Measurements from ENCODE around the gene ISM2. TPM values are rescaled to one million over a fixed set of nuclear protein-coding genes. Genes with fewer than 3 reads are reported as not detected.
"Not testable (repeated sequence)": the region's sequence is repeated elsewhere in the genome, so short reads cannot be mapped to it uniquely, and the experiment has no call there.

Gene ISM2
- total RNA-seq, 2 donors from 2014 or later: 0.48 to 0.94 TPM

- no peaks in the 10 kb centered on the region for H3K36me3 ChIP-seq
- DNase-seq (ENCODE audit: low spot score): no peak
- H3K9me3 ChIP-seq: no peaks in the 10 kb centered on the region
- peak overlapping the region; percentile 5 to 9 for H3K27ac ChIP-seq
- no peak overlapping the region for H3K4me3 ChIP-seq
- H3K27me3 ChIP-seq: no peaks in the 10 kb centered on the region
- peaks cover 0 to 17% of the 10 kb centered on the region in 2 donors for H3K4me1 ChIP-seq
- TF ChIP-seq CTCF (IDR thresholded peaks at IDR 0.05): no peak
Measured at GRCh38 chr14:77542421-77543239, 44.0 kb upstream of the ISM2 start.

GRCh38 chr14:77541905-77542304 lies 43.3 kb upstream of the ISM2 start:
- Histone ChIP-seq H3K27ac (peak overlapping the region in 1 of 2 donors; percentile 5), H3K36me3 (no peaks in the 10 kb centered on the region), H3K4me1 (peaks cover 0 to 17% of the 10 kb centered on the region in 2 donors), H3K9me3 (no peaks in the 10 kb centered on the region), H3K27me3 (no peaks in the 10 kb centered on the region), H3K4me3 (no peak overlapping the region)
- no peak for DNase-seq (ENCODE audit: low spot score)
- TF ChIP-seq CTCF (IDR thresholded peaks at IDR 0.05): no peak

- not testable (repeated sequence) for H3K4me1 ChIP-seq; H3K27ac ChIP-seq; H3K4me3 ChIP-seq; H3K9me3 ChIP-seq; DNase-seq (ENCODE audit: low spot score); H3K36me3 ChIP-seq; H3K27me3 ChIP-seq
Measured at GRCh38 chr14:77536951-77537350, 38.3 kb upstream of the ISM2 start.

- Histone ChIP-seq H3K36me3 (no peaks in the 10 kb centered on the region), H3K27me3 (no peaks in the 10 kb centered on the region), H3K4me3 (no peak overlapping the region), H3K27ac (no peak overlapping the region), H3K9me3 (no peaks in the 10 kb centered on the region), H3K4me1 (no peaks in the 10 kb centered on the region)
- no peak for DNase-seq (ENCODE audit: low spot score)
- no peak for TF ChIP-seq CTCF (IDR thresholded peaks at IDR 0.05)
Measured at GRCh38 chr14:77531071-77531470, 32.5 kb upstream of the ISM2 start.

- no peaks in the 10 kb centered on the region for H3K9me3 ChIP-seq
- no peak overlapping the region for H3K27ac ChIP-seq
- no peaks in the 10 kb centered on the region for H3K36me3 ChIP-seq
- no peaks in the 10 kb centered on the region for H3K4me1 ChIP-seq
- no peak overlapping the region for H3K4me3 ChIP-seq
- no peak for TF ChIP-seq CTCF (IDR thresholded peaks at IDR 0.05)
- DNase-seq (ENCODE audit: low spot score): no peak
- no peaks in the 10 kb centered on the region for H3K27me3 ChIP-seq
Measured at GRCh38 chr14:77529963-77530362, 31.3 kb upstream of the ISM2 start.

- Histone ChIP-seq H3K4me1 (no peaks in the 10 kb centered on the region), H3K27me3 (no peaks in the 10 kb centered on the region), H3K27ac (no peak overlapping the region), H3K9me3 (no peaks in the 10 kb centered on the region), H3K36me3 (no peaks in the 10 kb centered on the region), H3K4me3 (no peak overlapping the region)
- no peak for TF ChIP-seq CTCF (IDR thresholded peaks at IDR 0.05)
- no peak for DNase-seq (ENCODE audit: low spot score)
Measured at GRCh38 chr14:77529213-77529612, 30.6 kb upstream of the ISM2 start.

- not testable (repeated sequence) for H3K36me3 ChIP-seq; H3K4me3 ChIP-seq; H3K27me3 ChIP-seq; DNase-seq (ENCODE audit: low spot score); H3K27ac ChIP-seq; H3K4me1 ChIP-seq; H3K9me3 ChIP-seq
Measured at GRCh38 chr14:77528701-77529100, 30.1 kb upstream of the ISM2 start.

Measured in right atrium auricular region (tissue), 2 donors.